Activated CD8-positive, alpha-beta T cell treated with anti-CD3 and anti-CD28 coated beads for 36 hours (primary cell): ENCODE measurements around the gene SLC27A1. TPM values are rescaled to one million over a fixed set of nuclear protein-coding genes. Genes with fewer than 3 reads are reported as not detected.

Experiments used
- ATAC-seq: fragments of 200-7000 bp; cut with Tn5 transposase; one replicate; pipeline ENCODE4 v1.10.0; 2021; ENCODE audit warnings: mild to moderate bottlenecking, moderate library complexity
- CTCF ChIA-PET: fragments of 350-600 bp; sonication (Branson Sonifier 250); formaldehyde crosslinking; loops from one replicate; lab custom pipeline; 2021; ENCODE audit warnings: antibody characterized with exemption; lab: Charles Lee
- POLR2A ChIA-PET: fragments of 350-600 bp; sonication (Branson Sonifier 250); formaldehyde crosslinking; loops from one replicate; lab custom pipeline; 2021; ENCODE audit warnings: antibody characterized with exemption; lab: Charles Lee
- DNase-seq: peaks from one replicate; pipeline ENCODE4 v3.0.0-alpha.2; 2020
- H3K27ac Mint-ChIP-seq: one replicate; pipeline ENCODE4 v1.8.0; 2021; ENCODE audit warnings: mild to moderate bottlenecking, mixed read lengths
- H3K27me3 Mint-ChIP-seq: one replicate; pipeline ENCODE4 v1.8.0; 2021; ENCODE audit warnings: mixed read lengths
- H3K36me3 Mint-ChIP-seq: one replicate; pipeline ENCODE4 v1.8.0; 2021; ENCODE audit warnings: low read depth, mixed read lengths
- H3K4me1 Mint-ChIP-seq: one replicate; pipeline ENCODE4 v1.8.0; 2021; ENCODE audit warnings: low read depth, mixed read lengths
- H3K4me3 Mint-ChIP-seq: one replicate; pipeline ENCODE4 v1.8.0; 2021; ENCODE audit warnings: mild to moderate bottlenecking, moderate library complexity, mixed read lengths
- H3K9me3 Mint-ChIP-seq: one replicate; pipeline ENCODE4 v1.8.0; 2021; ENCODE audit warnings: mixed read lengths
- intact Hi-C: fragments of 100-400 bp; cut with micrococcal nuclease; formaldehyde crosslinking; loops from one replicate; pipeline ENCODE4 v1.10.0; 2022
- total RNA-seq, 2 experiments: library from RNA; stranded (reverse); gene quantifications; one replicate each; pipeline ENCODE4 v1.2.3, GENCODE V29; 2021
- TF ChIP-seq, protein P1 (sequence below): fragments of 200-600 bp; IDR thresholded peaks from one replicate; pipeline ENCODE4 v1.8.0; 2022; ENCODE audit warnings: antibody characterized with exemption, mild to moderate bottlenecking

SLC27A1 gene
- total RNA-seq, 2 experiments from 2014 or later: 3.5 to 3.6 TPM

DNA sequence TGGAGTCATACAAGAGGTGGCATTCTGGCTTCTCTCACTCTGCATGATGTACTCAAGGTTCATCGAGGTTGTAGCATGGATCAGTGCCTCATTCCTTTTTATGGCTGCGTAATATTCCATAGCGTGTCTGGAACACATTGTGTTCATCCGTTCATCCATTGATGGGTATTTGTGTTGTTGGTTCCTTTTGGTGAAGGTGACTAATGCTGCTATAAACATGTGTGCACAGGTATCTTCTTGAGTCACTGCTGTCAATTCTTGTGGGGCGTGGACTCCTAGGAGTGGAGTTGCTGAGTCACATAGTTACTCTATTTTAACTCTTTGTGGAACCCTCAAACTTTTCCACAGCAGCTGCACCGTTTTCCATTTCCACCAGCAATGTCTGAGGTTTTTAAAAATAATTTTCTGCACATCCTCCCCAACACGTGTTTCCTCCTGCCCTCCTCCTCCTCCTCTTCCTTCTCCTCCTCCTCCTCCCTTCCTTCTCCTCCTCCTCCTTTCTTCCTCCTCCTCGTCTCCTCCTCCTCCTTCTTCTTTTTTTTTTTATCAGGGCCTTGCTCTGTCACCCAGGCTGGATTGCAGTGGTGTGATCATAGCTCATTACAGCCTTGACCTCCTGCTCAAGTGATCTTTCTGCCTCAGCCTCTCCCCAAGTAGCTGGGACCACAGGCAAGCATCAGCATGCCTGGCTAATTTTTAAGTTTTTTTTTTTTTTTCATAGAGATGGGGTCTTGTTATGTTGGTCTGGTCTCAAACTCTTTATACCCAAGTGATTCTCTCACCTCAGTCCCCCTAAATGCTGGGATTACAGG is 19.9 kb upstream of the SLC27A1 start:
- ChIA-PET CTCF (interaction anchor here (0.9 to 1.4 kb wide), 3 partner anchors 9 to 65 kb away, joined by 3 read pairs; no protein-coding TSS in a partner anchor), POLR2A (no interaction called here)
- peaks cover 21% of the 10 kb centered on the region for H3K4me1 Mint-ChIP-seq
- no peaks in the 10 kb centered on the region for H3K36me3 Mint-ChIP-seq
- intact Hi-C loops: loop anchor here (10.0 kb wide), 1 partner anchor 46 kb away; the partner anchor contains the start of gene BST2
- H3K27me3 Mint-ChIP-seq: peaks cover 29% of the 10 kb centered on the region
- TF ChIP-seq, protein P1, sequence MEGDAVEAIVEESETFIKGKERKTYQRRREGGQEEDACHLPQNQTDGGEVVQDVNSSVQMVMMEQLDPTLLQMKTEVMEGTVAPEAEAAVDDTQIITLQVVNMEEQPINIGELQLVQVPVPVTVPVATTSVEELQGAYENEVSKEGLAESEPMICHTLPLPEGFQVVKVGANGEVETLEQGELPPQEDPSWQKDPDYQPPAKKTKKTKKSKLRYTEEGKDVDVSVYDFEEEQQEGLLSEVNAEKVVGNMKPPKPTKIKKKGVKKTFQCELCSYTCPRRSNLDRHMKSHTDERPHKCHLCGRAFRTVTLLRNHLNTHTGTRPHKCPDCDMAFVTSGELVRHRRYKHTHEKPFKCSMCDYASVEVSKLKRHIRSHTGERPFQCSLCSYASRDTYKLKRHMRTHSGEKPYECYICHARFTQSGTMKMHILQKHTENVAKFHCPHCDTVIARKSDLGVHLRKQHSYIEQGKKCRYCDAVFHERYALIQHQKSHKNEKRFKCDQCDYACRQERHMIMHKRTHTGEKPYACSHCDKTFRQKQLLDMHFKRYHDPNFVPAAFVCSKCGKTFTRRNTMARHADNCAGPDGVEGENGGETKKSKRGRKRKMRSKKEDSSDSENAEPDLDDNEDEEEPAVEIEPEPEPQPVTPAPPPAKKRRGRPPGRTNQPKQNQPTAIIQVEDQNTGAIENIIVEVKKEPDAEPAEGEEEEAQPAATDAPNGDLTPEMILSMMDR: no peak
- H3K4me3 Mint-ChIP-seq: no peak overlapping the region
- ATAC-seq (peak; percentile 82), DNase-seq (peak; percentile 73)
- peaks cover 3% of the 10 kb centered on the region for H3K9me3 Mint-ChIP-seq
- H3K27ac Mint-ChIP-seq: no peak overlapping the region

DNA sequence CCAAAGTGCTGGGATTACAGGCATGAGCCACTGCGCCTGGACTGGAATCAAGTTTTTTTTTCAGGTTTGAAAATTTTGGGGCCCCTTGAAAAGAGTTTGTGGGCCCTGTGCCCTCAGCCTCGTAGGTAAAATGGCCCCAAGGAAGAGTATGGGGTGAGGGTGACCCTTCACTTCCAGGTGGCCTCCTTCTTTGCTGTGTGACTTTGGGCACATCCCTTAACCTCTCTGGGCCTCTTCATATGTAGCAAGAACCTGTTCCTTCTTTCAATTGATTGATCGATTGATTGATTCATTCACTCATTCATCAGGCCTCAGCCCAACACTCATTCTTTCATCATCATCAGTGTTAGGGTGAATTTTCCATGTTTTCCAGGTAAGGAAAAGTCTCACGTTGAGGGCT is 18.5 kb upstream of the SLC27A1 start:
- Mint-ChIP-seq H3K4me1 (peaks cover 21% of the 10 kb centered on the region), H3K27me3 (peaks cover 39% of the 10 kb centered on the region), H3K36me3 (no peaks in the 10 kb centered on the region), H3K4me3 (no peak overlapping the region), H3K27ac (no peak overlapping the region), H3K9me3 (peaks cover 3% of the 10 kb centered on the region)
- TF ChIP-seq, protein P1: no peak
- CTCF ChIA-PET: interaction anchor here (1.2 to 2.2 kb wide), 3 partner anchors 15 to 66 kb away, joined by 3 to 6 read pairs (median 4); no protein-coding TSS in a partner anchor
- ATAC-seq (no peak), DNase-seq (no peak)
- intact Hi-C loops: loop anchor here (10.0 kb wide), 1 partner anchor 47 kb away; the partner anchor contains the start of gene BST2
- POLR2A ChIA-PET: no interaction called here

DNA sequence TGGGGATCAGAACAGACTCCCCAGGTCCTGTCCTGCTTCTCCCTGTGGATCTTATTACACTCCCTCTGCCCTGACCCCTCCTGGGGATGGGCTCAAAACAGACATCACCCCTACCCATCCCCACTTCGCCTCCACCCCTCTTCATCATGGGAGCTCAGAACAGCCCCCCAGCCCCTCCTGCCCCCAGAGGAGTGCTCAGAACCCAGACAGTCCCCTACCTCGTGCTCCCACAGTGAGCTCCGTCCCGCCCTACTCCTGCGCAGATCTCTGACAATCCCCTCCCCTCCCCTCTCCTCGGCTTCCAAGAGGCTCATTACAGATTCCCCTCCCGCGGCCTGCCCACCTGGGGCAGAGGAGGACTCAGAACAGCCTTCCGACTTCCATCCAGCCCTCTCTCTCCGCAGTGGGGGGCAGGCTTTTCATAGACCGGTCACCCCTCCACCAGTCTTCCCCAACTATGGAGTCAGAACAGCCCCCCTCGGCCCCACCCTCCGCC is 15.7 kb upstream of the SLC27A1 start:
- H3K9me3 Mint-ChIP-seq: peaks cover 3% of the 10 kb centered on the region
- POLR2A ChIA-PET: interaction anchor here (1.0 kb wide), 1 partner anchor 18 kb away, joined by 3 read pairs; no protein-coding TSS in a partner anchor
- intact Hi-C loops: loop anchor here (10.0 kb wide), 1 partner anchor 50 kb away; the partner anchor contains the start of gene BST2
- peaks cover 21% of the 10 kb centered on the region for H3K4me1 Mint-ChIP-seq
- ATAC-seq: no peak
- H3K27me3 Mint-ChIP-seq: peaks cover 39% of the 10 kb centered on the region
- TF ChIP-seq, protein P1: no peak
- DNase-seq: no peak
- no peak overlapping the region for H3K4me3 Mint-ChIP-seq
- no peaks in the 10 kb centered on the region for H3K36me3 Mint-ChIP-seq
- no peak overlapping the region for H3K27ac Mint-ChIP-seq
- CTCF ChIA-PET: interaction anchor here (0.7 to 1.8 kb wide), 7 partner anchors 9 to 119 kb away, joined by 3 to 21 read pairs (median 3); no protein-coding TSS in a partner anchor

DNA sequence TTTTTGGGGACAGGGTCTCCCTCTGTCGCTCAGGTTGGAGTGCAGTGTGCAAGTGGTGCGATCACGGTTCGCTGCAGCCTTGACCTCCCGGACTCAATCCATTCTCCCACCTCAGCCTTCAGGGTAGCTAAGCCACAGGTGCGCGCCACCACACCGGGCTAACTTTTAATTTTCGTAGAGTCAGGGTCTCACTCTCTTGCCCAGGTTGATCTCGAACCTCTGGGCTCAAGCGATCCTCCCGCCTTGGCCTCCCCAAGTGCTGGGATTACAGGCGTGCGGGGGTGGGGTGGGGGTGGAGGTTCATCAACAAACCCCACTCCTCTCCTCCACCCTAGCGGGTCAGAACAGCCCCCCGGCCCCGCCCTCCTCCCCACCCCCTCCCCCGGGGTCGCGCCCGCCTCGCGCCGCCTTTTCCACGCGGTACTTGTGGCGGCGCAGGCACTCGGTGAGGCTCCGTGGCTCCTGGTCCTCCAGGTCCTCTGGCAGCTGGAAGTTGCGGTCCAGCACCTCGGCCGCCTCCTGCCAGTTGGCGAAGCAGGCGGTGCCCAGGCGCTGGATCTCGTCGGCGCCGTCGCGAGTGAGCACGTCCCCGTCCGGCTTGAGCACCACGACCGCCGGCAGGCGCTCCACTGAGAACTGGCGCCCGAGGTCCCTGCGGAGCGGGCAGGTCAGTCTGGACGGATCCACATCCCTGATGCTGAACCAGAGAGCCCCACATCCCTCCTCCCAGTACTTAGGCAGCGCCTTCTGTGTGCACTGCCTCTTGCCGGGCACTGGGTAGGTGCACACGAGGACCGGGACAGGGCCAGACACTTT is 14.8 kb upstream of the SLC27A1 start:
- peaks cover 13% of the 10 kb centered on the region for H3K4me1 Mint-ChIP-seq
- no peaks in the 10 kb centered on the region for H3K36me3 Mint-ChIP-seq
- intact Hi-C loops: loop anchor here (10.0 kb wide), 1 partner anchor 51 kb away; the partner anchor contains the start of gene BST2
- CTCF ChIA-PET: interaction anchor here (0.9 to 1.8 kb wide), 3 partner anchors 10 to 41 kb away, joined by 3 to 21 read pairs (median 5); no protein-coding TSS in a partner anchor
- POLR2A ChIA-PET: no interaction called here
- TF ChIP-seq, protein P1: no peak
- H3K4me3 Mint-ChIP-seq: no peak overlapping the region
- H3K9me3 Mint-ChIP-seq: peaks cover 1% of the 10 kb centered on the region
- no peak for ATAC-seq
- H3K27me3 Mint-ChIP-seq: peaks cover 35% of the 10 kb centered on the region
- no peak overlapping the region for H3K27ac Mint-ChIP-seq
- no peak for DNase-seq
